ENCODE results near the gene POC1A.

Gene POC1A

GRCh38 chr3:52053307-52054304 is 100.6 kb downstream of the POC1A start:
- TF ChIP-seq GATA2 (IDR thresholded peaks at IDR 0.05; ENCODE audit: low read depth, low read length) (no peak), GATA3 (IDR thresholded peaks at IDR 0.05; ENCODE audit: low read depth, low read length) (no peak)

- no peak for TF ChIP-seq GATA2 (IDR thresholded peaks at IDR 0.05; ENCODE audit: low read depth, low read length)
- no peak for TF ChIP-seq GATA3 (IDR thresholded peaks at IDR 0.05; ENCODE audit: low read depth, low read length)
Observed at GRCh38 chr3:52052831-52053306, 101.4 kb downstream of the POC1A start.

DNA sequence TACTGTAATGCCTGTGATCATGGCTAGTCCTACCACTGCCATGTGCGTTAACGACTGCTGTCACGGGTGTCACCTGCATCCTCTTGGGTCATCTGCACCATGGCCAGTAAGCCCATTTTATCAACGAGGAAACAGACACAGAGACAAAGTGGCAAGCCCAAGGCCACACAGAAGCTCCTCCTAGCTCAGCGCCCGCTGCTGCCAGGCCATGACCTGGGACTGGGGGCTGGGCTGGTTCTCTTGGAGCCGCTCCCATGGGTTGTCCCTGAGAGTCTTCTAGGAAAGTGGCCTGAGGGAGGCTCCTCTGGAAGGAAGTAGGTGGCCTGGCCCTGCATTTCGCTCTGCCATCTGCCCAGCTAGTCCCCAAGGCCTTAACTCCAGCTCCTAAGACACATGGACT is 102.8 kb downstream of the POC1A start:
- no peak for TF ChIP-seq GATA3 (IDR thresholded peaks at IDR 0.05; ENCODE audit: low read depth, low read length)
- TF ChIP-seq GATA2 (IDR thresholded peaks at IDR 0.05; ENCODE audit: low read depth, low read length), result no peak

DNA sequence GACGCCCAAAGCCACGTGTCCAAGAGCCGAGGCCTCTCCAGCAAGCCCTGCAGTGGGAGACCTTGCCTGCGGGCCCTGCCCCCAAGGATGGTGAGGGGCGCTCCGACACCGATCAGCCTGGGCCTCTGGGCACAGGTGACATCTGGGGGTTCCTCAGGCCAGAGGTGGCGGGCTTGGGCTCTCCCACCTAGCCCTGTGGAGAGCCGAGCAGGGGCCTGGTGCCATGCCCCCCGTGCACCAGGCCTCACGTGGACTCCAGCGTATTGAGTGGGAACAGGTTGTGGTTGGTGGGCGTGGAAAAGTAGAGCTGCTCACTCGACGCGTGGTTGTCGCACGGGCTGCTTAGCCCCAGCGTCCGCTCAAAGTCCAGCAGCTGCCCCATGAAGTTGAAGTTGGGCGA is 103.7 kb downstream of the POC1A start:
- no peak for TF ChIP-seq GATA2 (IDR thresholded peaks at IDR 0.05; ENCODE audit: low read depth, low read length)
- TF ChIP-seq GATA3 (IDR thresholded peaks at IDR 0.05; ENCODE audit: low read depth, low read length), result no peak

GRCh38 chr3:52049503-52049902 is 104.7 kb downstream of the POC1A start:
- TF ChIP-seq GATA3 (IDR thresholded peaks at IDR 0.05; ENCODE audit: low read depth, low read length) (no peak), GATA2 (IDR thresholded peaks at IDR 0.05; ENCODE audit: low read depth, low read length) (no peak)

DNA sequence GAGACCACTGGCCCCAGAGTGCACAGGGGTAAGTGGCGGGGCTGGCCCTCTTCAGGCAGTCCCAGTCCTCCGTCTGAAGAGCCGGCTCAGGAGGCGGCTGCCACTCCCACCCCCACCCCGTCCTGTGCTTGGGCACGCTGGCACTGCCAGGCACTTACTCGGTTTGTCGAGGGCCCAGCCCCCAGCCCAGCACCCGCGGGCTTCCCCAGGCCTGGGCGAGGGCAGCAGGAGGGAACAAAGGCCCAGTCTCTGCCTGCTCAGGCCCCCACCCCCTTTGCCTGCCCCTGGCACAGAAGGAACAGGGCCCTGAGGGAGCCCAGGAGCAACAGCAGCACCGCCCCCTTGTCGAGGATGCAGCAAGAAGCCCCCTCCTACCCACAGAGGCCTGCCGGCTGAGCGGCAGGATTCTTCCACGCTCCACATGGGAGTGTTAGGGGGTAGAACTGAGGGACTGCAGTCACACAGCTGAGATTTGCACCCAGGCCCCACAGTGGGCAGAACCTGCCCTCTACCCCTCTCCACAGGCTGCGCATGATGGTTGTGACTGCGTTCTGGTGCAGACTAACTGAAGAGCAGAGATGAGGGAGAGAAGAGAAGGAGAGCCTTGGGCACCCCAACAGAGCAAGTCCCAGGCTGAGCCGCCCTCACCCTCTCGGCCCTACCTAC is 106.8 kb downstream of the POC1A start:
- TF ChIP-seq GATA3 (IDR thresholded peaks at IDR 0.05; ENCODE audit: low read depth, low read length) (no peak), GATA2 (IDR thresholded peaks at IDR 0.05; ENCODE audit: low read depth, low read length) (no peak)

- TF ChIP-seq GATA2 (IDR thresholded peaks at IDR 0.05; ENCODE audit: low read depth, low read length) (no peak), GATA3 (IDR thresholded peaks at IDR 0.05; ENCODE audit: low read depth, low read length) (no peak)
Observed at GRCh38 chr3:52046902-52047239, 107.4 kb downstream of the POC1A start.

GRCh38 chr3:52046186-52046901 is 107.9 kb downstream of the POC1A start:
- TF ChIP-seq GATA2 (IDR thresholded peaks at IDR 0.05; ENCODE audit: low read depth, low read length), result no peak
- no peak for TF ChIP-seq GATA3 (IDR thresholded peaks at IDR 0.05; ENCODE audit: low read depth, low read length)

- no peak for TF ChIP-seq GATA2 (IDR thresholded peaks at IDR 0.05; ENCODE audit: low read depth, low read length)
- no peak for TF ChIP-seq GATA3 (IDR thresholded peaks at IDR 0.05; ENCODE audit: low read depth, low read length)
Observed at GRCh38 chr3:52044869-52045619, 109.2 kb downstream of the POC1A start.

GRCh38 chr3:52043750-52044149 is 110.5 kb downstream of the POC1A start:
- no peak for TF ChIP-seq GATA3 (IDR thresholded peaks at IDR 0.05; ENCODE audit: low read depth, low read length)
- no peak for TF ChIP-seq GATA2 (IDR thresholded peaks at IDR 0.05; ENCODE audit: low read depth, low read length)

DNA sequence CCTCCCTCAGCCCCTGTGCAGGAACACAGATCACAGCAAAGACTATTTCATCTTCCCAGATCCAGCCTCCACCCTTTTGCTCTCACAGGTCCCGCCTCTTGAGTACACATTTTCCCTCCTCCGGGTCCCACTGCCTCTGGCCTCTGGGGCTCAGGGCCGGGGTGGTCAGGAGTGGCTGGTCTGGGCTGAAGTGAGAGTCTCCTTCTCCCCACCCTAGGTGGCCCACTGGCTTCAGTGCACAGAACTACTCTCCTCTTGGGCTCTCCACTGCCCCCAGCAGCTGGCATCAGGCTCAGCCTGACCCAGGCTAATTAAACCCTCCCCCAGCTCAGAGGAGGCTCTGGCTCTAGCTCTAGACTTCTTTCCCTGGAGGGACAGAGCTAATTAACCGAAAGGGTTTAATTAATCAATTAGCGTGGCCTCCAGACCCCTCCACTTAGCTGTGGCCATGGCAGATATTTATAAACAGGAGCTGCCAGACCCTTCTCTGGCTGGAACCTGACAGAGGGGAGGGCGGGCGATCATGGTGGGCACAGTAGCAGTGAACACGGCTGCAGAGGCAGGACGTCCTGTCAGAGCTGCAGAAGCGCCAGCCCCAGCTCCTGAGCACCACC is 113.0 kb downstream of the POC1A start:
- TF ChIP-seq GATA3 (IDR thresholded peaks at IDR 0.05; ENCODE audit: low read depth, low read length) (no peak), GATA2 (IDR thresholded peaks at IDR 0.05; ENCODE audit: low read depth, low read length) (peak; percentile 10; the same call in 1 of the 2 replicates)

GRCh38 chr3:52040600-52040999 is 113.6 kb downstream of the POC1A start:
- TF ChIP-seq GATA2 (IDR thresholded peaks at IDR 0.05; ENCODE audit: low read depth, low read length) (no peak), GATA3 (IDR thresholded peaks at IDR 0.05; ENCODE audit: low read depth, low read length) (no peak)

- no peak for TF ChIP-seq GATA2 (IDR thresholded peaks at IDR 0.05; ENCODE audit: low read depth, low read length)
- no peak for TF ChIP-seq GATA3 (IDR thresholded peaks at IDR 0.05; ENCODE audit: low read depth, low read length)
Observed at GRCh38 chr3:52039846-52040245, 114.4 kb downstream of the POC1A start.

All from SH-SY5Y (cell line).